K562 (cell line): ENCODE data around the gene HS3ST3B1. TPM values are rescaled to one million over a fixed set of nuclear protein-coding genes. Genes with fewer than 3 reads are reported as not detected.

Experiments used
- BMI1 ChIP-seq: fragments of 150-350 bp; IDR thresholded peaks from 2 replicates; pipeline ENCODE4 v1.6.1; 2014; ENCODE audit warnings: low read length
- CCAR2 ChIP-seq: fragments of 200-400 bp; formaldehyde crosslinking; IDR thresholded peaks from 2 replicates; pipeline ENCODE4 v1.6.1; 2017; ENCODE audit warnings: mild to moderate bottlenecking, low read depth, low read length
- ESRRB ChIP-seq: fragments of 250-450 bp; sonication (Bioruptor Pico); IDR thresholded peaks from 2 replicates; pipeline ENCODE4 v1.5.0; 2020; ENCODE audit warnings: mild to moderate bottlenecking, moderate library complexity, borderline replicate concordance
- LEF1 ChIP-seq: fragments of 450-650 bp; IDR thresholded peaks from 2 replicates; pipeline ENCODE4 v1.6.1; 2016; ENCODE audit warnings: mild to moderate bottlenecking
- RAD51 ChIP-seq: fragments of 450-650 bp; IDR thresholded peaks from 2 replicates; pipeline ENCODE4 v1.7.1; 2016; ENCODE audit warnings: low read depth, mild to moderate bottlenecking, borderline replicate concordance
- ZBTB17 ChIP-seq: fragments of 450-650 bp; formaldehyde crosslinking; IDR thresholded peaks from 2 replicates; pipeline ENCODE4 v1.4.0; 2020; ENCODE audit warnings: mild to moderate bottlenecking
- ZFX ChIP-seq: sonication (generic); formaldehyde crosslinking; IDR thresholded peaks from 2 replicates; pipeline ENCODE4 v1.8.0; 2022; ENCODE audit warnings: mild to moderate bottlenecking, missing genetic modification reagents, moderate library complexity
- ZNF23 ChIP-seq: fragments of 250-450 bp; sonication (Bioruptor Pico); IDR thresholded peaks from 2 replicates; pipeline ENCODE4 v1.4.0; 2020; ENCODE audit warnings: mild to moderate bottlenecking
- polyA plus RNA-seq, 8 experiments: library from polyadenylated mRNA; depleted of rRNA in 4 of 8; stranded (reverse) in 5 of 8; unstranded in 3 of 8; fragments of >200 nt; fragmentation: Nextera tagmentation in 2 of 8; fragmentation: Illumina TruSeq in 1 of 8; extraction: Ambion mirVana in 2 of 8; extraction: Trizol in 1 of 8; gene quantifications; 2 replicates each; pipeline versions ENCODE4 v1.2.1 to v1.2.3, GENCODE V29; 2011 to 2014; ENCODE audit warnings: inconsistent platforms in 1 of 8, missing spikeins in 1 of 8
- total RNA-seq, 7 experiments: library from RNA; depleted of rRNA in 6 of 7; stranded (reverse); fragments of >200 nt in 6 of 7; fragmentation: Illumina TruSeq in 2 of 7; extraction: Trizol in 2 of 7; gene quantifications; 2 replicates each; pipeline versions ENCODE4 v1.2.1 to v1.2.3, GENCODE V29; 2011 to 2021; ENCODE audit warnings: low replicate concordance in 1 of 7
- TF ChIP-seq, protein P1 (sequence below): sonication (generic); formaldehyde crosslinking; IDR thresholded peaks from 2 replicates; pipeline ENCODE4 v1.8.1; 2023; ENCODE audit warnings: mild to moderate bottlenecking, missing genetic modification reagents, moderate library complexity
- TF ChIP-seq, protein P2 (sequence below): fragments of 200-800 bp; sonication (Bioruptor generic); IDR thresholded peaks from 2 replicates; pipeline ENCODE4 v1.6.1; 2016; ENCODE audit warnings: missing genetic modification characterization, missing compliant biosample characterization
- TF ChIP-seq, protein P3 (sequence below): fragments of 450-650 bp; conservative IDR thresholded peaks from 2 replicates; pipeline ENCODE4 v1.6.1; 2016; ENCODE audit warnings: missing genetic modification characterization, low read depth, mild to moderate bottlenecking, control low read depth, missing compliant biosample characterization
- TF ChIP-seq, protein P4 (sequence below): fragments of 450-650 bp; IDR thresholded peaks from 2 replicates; pipeline ENCODE4 v1.6.1; 2014; ENCODE audit warnings: low read depth, mild to moderate bottlenecking, moderate library complexity, borderline replicate concordance

HS3ST3B1 gene
- total and polyA plus RNA-seq, 9 of the 15 experiments (the other 6 are each of a cell fraction or from before 2014, with no cell fraction given) = 1.9 to 12.9 (median 3.7) TPM

DNA sequence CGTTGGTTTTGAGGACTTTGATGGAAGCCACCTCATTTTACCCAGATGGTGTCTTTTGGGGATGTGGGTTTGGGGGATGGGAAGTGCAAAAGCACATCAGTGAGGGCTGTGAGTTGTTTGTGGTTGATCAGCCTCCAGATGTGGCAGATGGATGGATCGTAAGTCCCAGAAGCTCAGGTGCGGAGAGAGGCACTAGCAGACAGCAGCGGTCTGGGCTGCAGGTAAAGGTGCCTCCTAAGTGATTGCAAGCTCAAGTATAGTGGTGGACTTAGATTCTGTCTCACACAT is 18.0 kb downstream of the HS3ST3B1 start (continued):
- TF ChIP-seq, protein P1, sequence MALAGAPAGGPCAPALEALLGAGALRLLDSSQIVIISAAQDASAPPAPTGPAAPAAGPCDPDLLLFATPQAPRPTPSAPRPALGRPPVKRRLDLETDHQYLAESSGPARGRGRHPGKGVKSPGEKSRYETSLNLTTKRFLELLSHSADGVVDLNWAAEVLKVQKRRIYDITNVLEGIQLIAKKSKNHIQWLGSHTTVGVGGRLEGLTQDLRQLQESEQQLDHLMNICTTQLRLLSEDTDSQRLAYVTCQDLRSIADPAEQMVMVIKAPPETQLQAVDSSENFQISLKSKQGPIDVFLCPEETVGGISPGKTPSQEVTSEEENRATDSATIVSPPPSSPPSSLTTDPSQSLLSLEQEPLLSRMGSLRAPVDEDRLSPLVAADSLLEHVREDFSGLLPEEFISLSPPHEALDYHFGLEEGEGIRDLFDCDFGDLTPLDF (CRISPR knock-in tag) = no peak
- no peak for TF ChIP-seq CCAR2
- no peak for TF ChIP-seq RAD51
- TF ChIP-seq BMI1 = no peak
- TF ChIP-seq ESRRB (CRISPR knock-in tag) = no peak
- TF ChIP-seq ZNF23 (CRISPR knock-in tag) = no peak
- no peak for TF ChIP-seq LEF1
- no peak for TF ChIP-seq ZFX (CRISPR knock-in tag)
- TF ChIP-seq, protein P2, sequence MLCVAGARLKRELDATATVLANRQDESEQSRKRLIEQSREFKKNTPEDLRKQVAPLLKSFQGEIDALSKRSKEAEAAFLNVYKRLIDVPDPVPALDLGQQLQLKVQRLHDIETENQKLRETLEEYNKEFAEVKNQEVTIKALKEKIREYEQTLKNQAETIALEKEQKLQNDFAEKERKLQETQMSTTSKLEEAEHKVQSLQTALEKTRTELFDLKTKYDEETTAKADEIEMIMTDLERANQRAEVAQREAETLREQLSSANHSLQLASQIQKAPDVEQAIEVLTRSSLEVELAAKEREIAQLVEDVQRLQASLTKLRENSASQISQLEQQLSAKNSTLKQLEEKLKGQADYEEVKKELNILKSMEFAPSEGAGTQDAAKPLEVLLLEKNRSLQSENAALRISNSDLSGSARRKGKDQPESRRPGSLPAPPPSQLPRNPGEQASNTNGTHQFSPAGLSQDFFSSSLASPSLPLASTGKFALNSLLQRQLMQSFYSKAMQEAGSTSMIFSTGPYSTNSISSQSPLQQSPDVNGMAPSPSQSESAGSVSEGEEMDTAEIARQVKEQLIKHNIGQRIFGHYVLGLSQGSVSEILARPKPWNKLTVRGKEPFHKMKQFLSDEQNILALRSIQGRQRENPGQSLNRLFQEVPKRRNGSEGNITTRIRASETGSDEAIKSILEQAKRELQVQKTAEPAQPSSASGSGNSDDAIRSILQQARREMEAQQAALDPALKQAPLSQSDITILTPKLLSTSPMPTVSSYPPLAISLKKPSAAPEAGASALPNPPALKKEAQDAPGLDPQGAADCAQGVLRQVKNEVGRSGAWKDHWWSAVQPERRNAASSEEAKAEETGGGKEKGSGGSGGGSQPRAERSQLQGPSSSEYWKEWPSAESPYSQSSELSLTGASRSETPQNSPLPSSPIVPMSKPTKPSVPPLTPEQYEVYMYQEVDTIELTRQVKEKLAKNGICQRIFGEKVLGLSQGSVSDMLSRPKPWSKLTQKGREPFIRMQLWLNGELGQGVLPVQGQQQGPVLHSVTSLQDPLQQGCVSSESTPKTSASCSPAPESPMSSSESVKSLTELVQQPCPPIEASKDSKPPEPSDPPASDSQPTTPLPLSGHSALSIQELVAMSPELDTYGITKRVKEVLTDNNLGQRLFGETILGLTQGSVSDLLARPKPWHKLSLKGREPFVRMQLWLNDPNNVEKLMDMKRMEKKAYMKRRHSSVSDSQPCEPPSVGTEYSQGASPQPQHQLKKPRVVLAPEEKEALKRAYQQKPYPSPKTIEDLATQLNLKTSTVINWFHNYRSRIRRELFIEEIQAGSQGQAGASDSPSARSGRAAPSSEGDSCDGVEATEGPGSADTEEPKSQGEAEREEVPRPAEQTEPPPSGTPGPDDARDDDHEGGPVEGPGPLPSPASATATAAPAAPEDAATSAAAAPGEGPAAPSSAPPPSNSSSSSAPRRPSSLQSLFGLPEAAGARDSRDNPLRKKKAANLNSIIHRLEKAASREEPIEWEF (CRISPR knock-in tag) = no peak
- TF ChIP-seq, protein P3, sequence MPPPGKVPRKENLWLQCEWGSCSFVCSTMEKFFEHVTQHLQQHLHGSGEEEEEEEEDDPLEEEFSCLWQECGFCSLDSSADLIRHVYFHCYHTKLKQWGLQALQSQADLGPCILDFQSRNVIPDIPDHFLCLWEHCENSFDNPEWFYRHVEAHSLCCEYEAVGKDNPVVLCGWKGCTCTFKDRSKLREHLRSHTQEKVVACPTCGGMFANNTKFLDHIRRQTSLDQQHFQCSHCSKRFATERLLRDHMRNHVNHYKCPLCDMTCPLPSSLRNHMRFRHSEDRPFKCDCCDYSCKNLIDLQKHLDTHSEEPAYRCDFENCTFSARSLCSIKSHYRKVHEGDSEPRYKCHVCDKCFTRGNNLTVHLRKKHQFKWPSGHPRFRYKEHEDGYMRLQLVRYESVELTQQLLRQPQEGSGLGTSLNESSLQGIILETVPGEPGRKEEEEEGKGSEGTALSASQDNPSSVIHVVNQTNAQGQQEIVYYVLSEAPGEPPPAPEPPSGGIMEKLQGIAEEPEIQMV = no peak
- no peak for TF ChIP-seq ZBTB17
- TF ChIP-seq, protein P4, sequence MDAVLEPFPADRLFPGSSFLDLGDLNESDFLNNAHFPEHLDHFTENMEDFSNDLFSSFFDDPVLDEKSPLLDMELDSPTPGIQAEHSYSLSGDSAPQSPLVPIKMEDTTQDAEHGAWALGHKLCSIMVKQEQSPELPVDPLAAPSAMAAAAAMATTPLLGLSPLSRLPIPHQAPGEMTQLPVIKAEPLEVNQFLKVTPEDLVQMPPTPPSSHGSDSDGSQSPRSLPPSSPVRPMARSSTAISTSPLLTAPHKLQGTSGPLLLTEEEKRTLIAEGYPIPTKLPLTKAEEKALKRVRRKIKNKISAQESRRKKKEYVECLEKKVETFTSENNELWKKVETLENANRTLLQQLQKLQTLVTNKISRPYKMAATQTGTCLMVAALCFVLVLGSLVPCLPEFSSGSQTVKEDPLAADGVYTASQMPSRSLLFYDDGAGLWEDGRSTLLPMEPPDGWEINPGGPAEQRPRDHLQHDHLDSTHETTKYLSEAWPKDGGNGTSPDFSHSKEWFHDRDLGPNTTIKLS = no peak
